NB4 (cell line): ENCODE results near the gene FOXE3.

Source experiments
- DNase-seq: peaks from one replicate; pipeline ENCODE4 v3.0.0; 2010; ENCODE audit warnings: low read depth
- H3K4me3 ChIP-seq: one replicate; pipeline ENCODE4 v1.5.1; 2011; ENCODE audit warnings: mild to moderate bottlenecking, low read depth, low read length, moderate library complexity
- CTCF ChIP-seq: IDR thresholded peaks from one replicate; pipeline ENCODE4 v1.5.1; 2012; ENCODE audit warnings: low read depth, low read length
- MYC ChIP-seq: IDR thresholded peaks from 2 replicates; pipeline ENCODE4 v1.6.1; 2011; ENCODE audit warnings: low read depth, low read length
- POLR2A ChIP-seq: IDR thresholded peaks from 2 replicates; pipeline ENCODE4 v1.6.1; 2011; ENCODE audit warnings: mild to moderate bottlenecking; ENCODE audit not compliant: insufficient read length; ENCODE audit errors: extremely low read depth
- TF ChIP-seq, protein P1 (sequence below): IDR thresholded peaks from 2 replicates; pipeline ENCODE4 v1.6.1; 2011; ENCODE audit warnings: low read depth, low read length

The FOXE3 gene

GRCh38 chr1:47415728-47416318 lies at the start of gene FOXE3:
Gene FOXE3 (plus strand): TSS chr1:47416285. CDS start chr1:47416316, 31 bp downstream.
- TF ChIP-seq POLR2A (no peak), CTCF (no peak), MYC (no peak)
- TF ChIP-seq, protein P1, sequence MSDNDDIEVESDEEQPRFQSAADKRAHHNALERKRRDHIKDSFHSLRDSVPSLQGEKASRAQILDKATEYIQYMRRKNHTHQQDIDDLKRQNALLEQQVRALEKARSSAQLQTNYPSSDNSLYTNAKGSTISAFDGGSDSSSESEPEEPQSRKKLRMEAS = no peak
- H3K4me3 ChIP-seq = no peak within 1 kb of the TSS

DNA sequence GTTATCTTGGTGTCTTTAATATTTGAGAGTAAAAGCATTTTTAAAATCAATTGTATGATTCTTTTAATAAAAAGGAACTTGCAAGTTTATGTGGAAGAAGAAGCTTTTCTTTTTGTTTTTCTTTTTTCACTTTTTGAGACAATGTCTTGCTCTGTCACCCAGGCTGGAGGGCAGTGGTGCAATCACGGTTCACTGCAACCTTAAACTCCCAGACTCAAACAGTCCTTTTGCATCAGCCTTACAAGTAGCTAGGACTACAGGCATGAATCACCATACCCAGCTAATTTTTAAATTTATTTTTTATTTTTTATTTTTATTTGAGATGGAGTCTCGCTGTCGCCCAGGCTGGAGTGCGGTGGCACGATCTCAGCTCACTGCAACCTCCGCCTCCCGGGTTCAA lies 48.4 kb upstream of the FOXE3 start:
- H3K4me3 ChIP-seq = no peak overlapping the region
- TF ChIP-seq POLR2A = no peak
- TF ChIP-seq, protein P1 = no peak
- no peak for TF ChIP-seq MYC
- TF ChIP-seq CTCF = no peak
- DNase-seq = no peak

More at GRCh38 chr1:47415728-47416318, at the start of gene FOXE3:
- DNase-seq = no peak

DNA sequence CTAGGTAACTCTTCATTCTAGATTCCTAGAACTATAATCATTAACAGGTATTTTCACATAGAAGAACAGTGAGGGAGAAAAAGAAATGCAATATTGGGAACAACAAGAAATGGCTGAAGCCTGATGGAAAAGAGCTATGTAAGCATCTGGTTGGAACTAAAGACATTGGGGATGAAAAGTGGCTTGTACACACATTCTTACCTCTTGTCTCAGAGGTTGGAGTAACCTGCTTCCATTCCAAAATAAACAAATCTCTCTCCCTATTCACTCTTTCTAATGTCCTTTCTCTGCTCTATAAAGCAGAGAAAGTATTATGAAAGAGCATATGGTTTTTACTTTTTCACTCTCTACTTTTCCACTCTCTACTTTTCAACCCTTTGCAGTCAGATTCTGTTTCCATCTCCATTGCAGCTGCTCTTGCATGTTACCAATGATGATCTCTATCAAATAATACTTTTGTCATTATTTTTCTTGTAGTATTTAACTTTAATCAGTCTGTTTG lies 45.0 kb upstream of the FOXE3 start:
- no peak for DNase-seq
- no peak for TF ChIP-seq MYC
- no peak for TF ChIP-seq POLR2A
- TF ChIP-seq, protein P1 = no peak
- no peak for TF ChIP-seq CTCF
- no peak overlapping the region for H3K4me3 ChIP-seq

DNA sequence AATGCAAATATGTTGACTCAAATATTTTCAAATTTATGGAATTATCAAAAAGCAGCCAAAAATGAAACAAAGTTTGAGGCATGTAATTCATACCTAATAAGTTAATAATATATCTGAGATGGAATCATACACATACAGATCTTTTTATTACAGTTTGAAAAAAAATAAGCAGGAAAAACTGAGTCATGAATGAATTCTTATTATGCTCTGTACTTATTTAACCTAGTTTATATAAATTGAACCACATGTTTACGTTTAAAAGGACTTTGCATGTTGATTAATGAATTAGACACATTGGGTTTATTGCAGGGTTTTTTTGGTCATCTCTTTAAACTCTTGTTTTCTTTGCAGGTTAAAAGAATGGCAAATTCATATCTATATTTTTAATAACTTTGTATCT lies 41.6 kb upstream of the FOXE3 start:
- TF ChIP-seq CTCF = no peak
- no peak for TF ChIP-seq POLR2A
- TF ChIP-seq, protein P1 = no peak
- TF ChIP-seq MYC = no peak
- H3K4me3 ChIP-seq = no peak overlapping the region
- no peak for DNase-seq

GRCh38 chr1:47378147-47378546 lies 37.9 kb upstream of the FOXE3 start:
- TF ChIP-seq, protein P1 = no peak
- TF ChIP-seq CTCF (no peak), MYC (no peak), POLR2A (no peak)
- no peak for DNase-seq
- no peak overlapping the region for H3K4me3 ChIP-seq
